Measurements from ENCODE around the gene FCAMR. TPM values are rescaled to one million over a fixed set of nuclear protein-coding genes. Genes with fewer than 3 reads are reported as not detected.

FCAMR gene
- total RNA-seq, 1 experiment from 2014 or later = not detected

- Mint-ChIP-seq H3K4me3 (no peak overlapping the region), H3K9me3 (no peaks in the 10 kb centered on the region), H3K4me1 (no peaks in the 10 kb centered on the region), H3K27me3 (ENCODE audit: low read depth) (no peaks in the 10 kb centered on the region), H3K36me3 (no peaks in the 10 kb centered on the region), H3K27ac (no peak overlapping the region)
- ATAC-seq (no peak), DNase-seq (ENCODE audit: low spot score) (no peak)
- no peak for TF ChIP-seq ZBTB21 (CRISPR knock-in tag; IDR thresholded peaks at IDR 0.05; ENCODE audit: borderline replicate concordance)
- TF ChIP-seq KAT7 (CRISPR knock-in tag; IDR thresholded peaks at IDR 0.05; ENCODE audit: borderline replicate concordance) = no peak
- no peak for TF ChIP-seq FOXP4 (CRISPR knock-in tag; IDR thresholded peaks at IDR 0.05)
- no peak for TF ChIP-seq TEAD4 (CRISPR knock-in tag; IDR thresholded peaks at IDR 0.05)
- no peak for TF ChIP-seq NR2C2 (CRISPR knock-in tag; IDR thresholded peaks at IDR 0.05)
- ChIA-PET CTCF (interaction anchor here (0.6 to 2.3 kb wide), 5 partner anchors 18 to 156 kb away, joined by 3 to 11 read pairs (median 3); no protein-coding TSS in a partner anchor), POLR2A (interaction anchor here (0.6 kb wide), 1 partner anchor 199 kb away, joined by 3 read pairs; no protein-coding TSS in a partner anchor)
Observed at GRCh38 chr1:206961668-206962067, 8.6 kb downstream of the FCAMR start.

GRCh38 chr1:206960676-206961386 is 9.4 kb downstream of the FCAMR start:
- ATAC-seq = no peak
- DNase-seq (ENCODE audit: low spot score) = no peak
- H3K27me3 Mint-ChIP-seq (ENCODE audit: low read depth) = no peaks in the 10 kb centered on the region; the same call in 1 of the 2 replicates
- no peaks in the 10 kb centered on the region for H3K4me1 Mint-ChIP-seq
- POLR2A ChIA-PET = no interaction called here
- CTCF ChIA-PET = interaction anchor here (0.6 to 2.3 kb wide), 5 partner anchors 18 to 155 kb away, joined by 3 to 11 read pairs (median 3); no protein-coding TSS in a partner anchor
- H3K36me3 Mint-ChIP-seq = no peaks in the 10 kb centered on the region
- no peak overlapping the region for H3K4me3 Mint-ChIP-seq
- H3K9me3 Mint-ChIP-seq = no peaks in the 10 kb centered on the region
- TF ChIP-seq EMX1 (CRISPR knock-in tag; IDR thresholded peaks at IDR 0.05) (no peak), IRF1 (CRISPR knock-in tag; IDR thresholded peaks at IDR 0.05) (no peak), ZNF138 (CRISPR knock-in tag; conservative IDR thresholded peaks at IDR 0.05) (no peak), MAX (CRISPR knock-in tag; IDR thresholded peaks at IDR 0.05) (no peak), IRF2 (CRISPR knock-in tag; IDR thresholded peaks at IDR 0.05; ENCODE audit: borderline replicate concordance, low read depth) (no peak)
- H3K27ac Mint-ChIP-seq = no peak overlapping the region

- DNase-seq (ENCODE audit: low spot score) = no peak
- no peak overlapping the region for H3K27ac Mint-ChIP-seq
- H3K27me3 Mint-ChIP-seq (ENCODE audit: low read depth) = peaks cover 4% of the 10 kb centered on the region; the same call in 1 of the 2 replicates
- H3K4me1 Mint-ChIP-seq = no peaks in the 10 kb centered on the region
- CTCF ChIA-PET = interaction anchor here (1.1 kb wide), 1 partner anchor 23 kb away, joined by 4 read pairs; no protein-coding TSS in a partner anchor
- no peak for ATAC-seq
- H3K36me3 Mint-ChIP-seq = no peaks in the 10 kb centered on the region
- POLR2A ChIA-PET = no interaction called here
- H3K9me3 Mint-ChIP-seq = no peaks in the 10 kb centered on the region
- H3K4me3 Mint-ChIP-seq = no peak overlapping the region
- TF ChIP-seq FOXK1 (CRISPR knock-in tag; IDR thresholded peaks at IDR 0.05) (no peak), ZNF219 (CRISPR knock-in tag; IDR thresholded peaks at IDR 0.05; ENCODE audit: borderline replicate concordance) (no peak), MYBL2 (CRISPR knock-in tag; IDR thresholded peaks at IDR 0.05) (no peak), ZNF425 (CRISPR knock-in tag; conservative IDR thresholded peaks at IDR 0.05) (no peak), RORB (CRISPR knock-in tag; IDR thresholded peaks at IDR 0.05) (no peak), CREB1 (CRISPR knock-in tag; IDR thresholded peaks at IDR 0.05) (no peak), ZBTB21 (CRISPR knock-in tag; IDR thresholded peaks at IDR 0.05; ENCODE audit: borderline replicate concordance) (no peak), USF2 (CRISPR knock-in tag; IDR thresholded peaks at IDR 0.05) (no peak), ZNF423 (CRISPR knock-in tag; IDR thresholded peaks at IDR 0.05) (no peak), PRDM15 (CRISPR knock-in tag; IDR thresholded peaks at IDR 0.05) (no peak)
Observed at GRCh38 chr1:206958144-206958543, 12.1 kb downstream of the FCAMR start.

Measured in WTC11 (cell line).